Vagina (tissue), 2 donors: ENCODE results near the gene TRABD2A.

Source experiments
- CTCF ChIP-seq, 3 experiments: fragments of 450-650 bp in 2 of 3; fragments of 200-600 bp in 1 of 3; sonication (generic) in 1 of 3; IDR thresholded peaks; one replicate each; pipeline ENCODE4 v1.5.1; 2017 to 2019; ENCODE audit warnings: antibody characterized with exemption in 3 of 3, mild to moderate bottlenecking in 2 of 3, moderate library complexity in 2 of 3
- POLR2A ChIP-seq, 2 donors: fragments of 450-650 bp; IDR thresholded peaks; one replicate each; pipeline ENCODE4 v1.6.1; 2017; ENCODE audit warnings: antibody characterized with exemption in 2 of 2, mild to moderate bottlenecking in 2 of 2, moderate library complexity in 2 of 2
- POLR2AphosphoS5 ChIP-seq, 2 donors: sonication (generic); formaldehyde crosslinking; IDR thresholded peaks; one replicate each; pipeline ENCODE4 v1.9.0; 2017; ENCODE audit warnings: antibody characterized with exemption in 2 of 2, mild to moderate bottlenecking in 2 of 2, low read depth in 1 of 2; ENCODE audit not compliant: insufficient read depth in 1 of 2

DNA sequence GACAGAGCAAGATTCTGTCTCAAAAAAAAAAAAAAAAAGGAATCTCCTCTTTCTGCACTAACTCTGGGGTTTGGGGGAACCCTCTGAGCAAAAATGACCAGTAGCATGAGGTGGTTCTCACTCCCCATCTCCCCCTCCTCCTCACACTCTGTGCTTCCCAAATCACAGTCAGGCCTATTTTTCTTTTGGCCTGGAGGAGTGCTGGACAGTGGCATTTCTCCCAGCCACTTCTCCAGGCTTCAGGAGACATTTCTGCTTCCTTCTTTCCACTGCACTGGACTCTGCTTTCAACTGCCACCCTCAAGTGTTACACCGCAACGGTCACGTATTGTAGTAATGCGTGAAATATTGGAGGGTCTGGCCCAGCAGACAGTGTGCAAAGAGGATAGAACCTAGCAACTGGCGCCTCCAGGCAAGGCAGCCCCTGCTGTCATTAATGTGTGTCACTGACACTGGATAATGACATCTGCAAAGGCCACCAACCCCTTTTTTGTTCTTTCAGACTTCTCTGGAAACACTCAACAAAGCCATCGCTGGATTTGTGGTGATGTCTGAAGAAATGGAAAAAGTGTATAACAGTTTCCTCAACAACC lies 68.9 kb downstream of the TRABD2A start:
- no peak for TF ChIP-seq CTCF (IDR thresholded peaks at IDR 0.05)
- TF ChIP-seq POLR2AphosphoS5 (IDR thresholded peaks at IDR 0.05; ENCODE audit: insufficient read depth in 1 of 2, low read depth in 1 of 2), result no peak
- no peak for TF ChIP-seq POLR2A (IDR thresholded peaks at IDR 0.05)
